Liver (tissue), 9 donors: ENCODE data around the gene GTF3C6. TPM values are rescaled to one million over a fixed set of nuclear protein-coding genes. Genes with fewer than 3 reads are reported as not detected.

Experiments used
- DNase-seq: peaks from one replicate; pipeline ENCODE4 v3.0.0-alpha.2; 2017; ENCODE audit warnings: low spot score
- H3K27ac ChIP-seq, 2 donors: one replicate each; pipeline ENCODE4 v1.7.0; 2013; ENCODE audit warnings: inconsistent platforms in 2 of 2, low read length in 2 of 2, control low read depth in 1 of 2, low read depth in 1 of 2, mild to moderate bottlenecking in 1 of 2
- H3K27me3 ChIP-seq, 4 donors: one replicate each; pipeline versions ENCODE4 v1.6.1 to v1.7.0; 2013; ENCODE audit warnings: low read length in 3 of 4, inconsistent platforms in 1 of 4, mild to moderate bottlenecking in 1 of 4, moderate library complexity in 1 of 4; ENCODE audit not compliant: control insufficient read depth in 4 of 4, insufficient read depth in 4 of 4
- H3K36me3 ChIP-seq, 4 donors: one replicate each; pipeline versions ENCODE4 v1.6.1 to v1.7.0; 2013; ENCODE audit warnings: low read length in 3 of 4, mild to moderate bottlenecking in 3 of 4, low read depth in 1 of 4, moderate library complexity in 1 of 4; ENCODE audit not compliant: control insufficient read depth in 4 of 4, insufficient read depth in 3 of 4
- H3K4me1 ChIP-seq, 4 donors: one replicate each; pipeline versions ENCODE4 v1.6.1 to v1.7.0; 2013; ENCODE audit warnings: low read length in 3 of 4, mild to moderate bottlenecking in 3 of 4, moderate library complexity in 1 of 4; ENCODE audit not compliant: control insufficient read depth in 4 of 4, insufficient read depth in 4 of 4
- H3K4me3 ChIP-seq, 3 donors: one replicate each; pipeline versions ENCODE4 v1.6.1 to v1.7.0; 2013; ENCODE audit warnings: low read length in 3 of 3, control low read depth in 1 of 3, low read depth in 1 of 3, mild to moderate bottlenecking in 1 of 3
- H3K9ac ChIP-seq, 2 donors: one replicate each; pipeline ENCODE4 v1.7.0; 2013; ENCODE audit warnings: low read length in 2 of 2, mild to moderate bottlenecking in 2 of 2, moderate library complexity in 2 of 2, control low read depth in 1 of 2, low read depth in 1 of 2
- H3K9me3 ChIP-seq, 4 donors: one replicate each; pipeline versions ENCODE4 v1.6.1 to v1.7.0; 2013; ENCODE audit warnings: low read length in 3 of 4; ENCODE audit not compliant: control insufficient read depth in 4 of 4
- ATF3 ChIP-seq: IDR thresholded peaks from 2 replicates; pipeline ENCODE4 v1.6.1; 2016; ENCODE audit warnings: antibody characterized with exemption
- EGR1 ChIP-seq, 2 donors: IDR thresholded peaks; 2 replicates each; pipeline ENCODE4 v1.6.1; 2016 to 2018; ENCODE audit warnings: antibody characterized with exemption in 2 of 2, low read depth in 2 of 2
- FOXA1 ChIP-seq: IDR thresholded peaks from 2 replicates; pipeline ENCODE4 v1.6.1; 2016; ENCODE audit warnings: antibody characterized with exemption
- GABPA ChIP-seq, 2 donors: IDR thresholded peaks in 1 of 2; conservative IDR thresholded peaks in 1 of 2; 2 replicates each; pipeline ENCODE4 v1.6.1; 2016; ENCODE audit warnings: antibody characterized with exemption in 2 of 2, mild to moderate bottlenecking in 1 of 2, moderate library complexity in 1 of 2
- HNF4A ChIP-seq, 2 donors: conservative IDR thresholded peaks; 2 replicates each; pipeline ENCODE4 v1.6.1; 2016; ENCODE audit warnings: antibody characterized with exemption in 2 of 2, mild to moderate bottlenecking in 2 of 2
- HNF4G ChIP-seq: IDR thresholded peaks from 2 replicates; pipeline ENCODE4 v1.6.1; 2016; ENCODE audit warnings: antibody characterized with exemption
- JUND ChIP-seq, 2 donors: IDR thresholded peaks; 2 replicates each; pipeline ENCODE4 v1.6.1; 2016; ENCODE audit warnings: antibody characterized with exemption in 2 of 2
- MAX ChIP-seq: IDR thresholded peaks from 2 replicates; pipeline ENCODE4 v1.6.1; 2016; ENCODE audit warnings: antibody characterized with exemption
- RAD21 ChIP-seq, 2 donors: IDR thresholded peaks; 2 replicates each; pipeline ENCODE4 v1.6.1; 2016; ENCODE audit warnings: antibody characterized with exemption in 2 of 2, mild to moderate bottlenecking in 2 of 2
- RXRA ChIP-seq, 2 donors: IDR thresholded peaks; 2 replicates each; pipeline ENCODE4 v1.6.1; 2017 to 2018; ENCODE audit warnings: antibody characterized with exemption in 2 of 2, mild to moderate bottlenecking in 1 of 2
- SP1 ChIP-seq: IDR thresholded peaks from 2 replicates; pipeline ENCODE4 v1.6.1; 2018; ENCODE audit warnings: antibody characterized with exemption, mild to moderate bottlenecking
- TAF1 ChIP-seq: conservative IDR thresholded peaks from 2 replicates; pipeline ENCODE4 v1.6.1; 2016; ENCODE audit warnings: antibody characterized with exemption, mild to moderate bottlenecking
- YY1 ChIP-seq: IDR thresholded peaks from 2 replicates; pipeline ENCODE4 v1.6.1; 2016; ENCODE audit warnings: antibody characterized with exemption, mild to moderate bottlenecking
- WGBS: extraction: QIAGEN DNeasy Blood & Tissue Kit; methylation state at CpG from one replicate; pipeline ENCODE4 v1.1.7; 2013; 5-methylcytosine and 5-hydroxymethylcytosine counted together
- polyA plus RNA-seq, 2 donors: library from polyadenylated mRNA; stranded (reverse) in 1 of 2; unstranded in 1 of 2; fragments of 200-250 nt in 1 of 2; fragments of >200 nt in 1 of 2; fragmentation: Nextera tagmentation in 1 of 2; extraction: Ambion mirVana in 1 of 2; gene quantifications; one replicate each; pipeline versions ENCODE4 v1.2.1 to v1.2.3, GENCODE V29; 2013 to 2015
- total RNA-seq, 2 donors: library from RNA; depleted of rRNA; stranded (reverse); fragments of >200 nt; gene quantifications; one replicate each; pipeline ENCODE4 v1.2.3, GENCODE V29; 2014
- TF ChIP-seq, protein P1 (sequence below): IDR thresholded peaks from 2 replicates; pipeline ENCODE4 v1.6.1; 2016; ENCODE audit warnings: antibody characterized with exemption, mild to moderate bottlenecking
- TF ChIP-seq, protein P2 (sequence below): fragments of 150-350 bp; IDR thresholded peaks from 2 replicates; pipeline ENCODE4 v1.5.1; 2017; ENCODE audit warnings: improper control_type of control experiment, low read depth, low read length; ENCODE audit not compliant: missing input control
- donor health status: healthy.
- donor health status: healthy.
- donor health status: healthy.
- donor health status: healthy.
- donor health status: healthy.

The GTF3C6 gene
- total RNA-seq = 10 to 100 TPM; 16.3 to 20.4 TPM
- 10 to 100 TPM; 23.9 to 53.3 TPM for polyA plus RNA-seq

- H3K4me1 ChIP-seq = peaks cover 0 to 6% (median 3%) of the 10 kb centered on the region in 4 donors
- H3K9ac ChIP-seq = peak within 1 kb of the TSS; percentile 73
- H3K27me3 ChIP-seq = no peaks in the 10 kb centered on the region
- peak within 1 kb of the TSS; percentile 90 for H3K27ac ChIP-seq
- peaks cover 2 to 16% (median 11%) of the 10 kb centered on the region in 4 donors for H3K36me3 ChIP-seq
- H3K4me3 ChIP-seq = peak within 1 kb of the TSS; percentile 69 to 80 (median 78)
- peak; percentile 90 for DNase-seq
- H3K9me3 ChIP-seq = no peaks in the 10 kb centered on the region
- peak; percentile 42 to 81 for TF ChIP-seq GABPA (IDR thresholded peaks at IDR 0.05 in 1 of 2, conservative IDR thresholded peaks at IDR 0.05 in 1 of 2)
- peak; percentile 13 to 47 for TF ChIP-seq RAD21 (IDR thresholded peaks at IDR 0.05)
- TF ChIP-seq JUND (IDR thresholded peaks at IDR 0.05) = no peak
- no peak for TF ChIP-seq HNF4G
- peak; percentile 100 for TF ChIP-seq YY1
- no peak for TF ChIP-seq FOXA1
- peak; percentile 83 for TF ChIP-seq MAX
- peak; percentile 85 for TF ChIP-seq TAF1
- peak in 1 of 2 donors; percentile 42 for TF ChIP-seq RXRA (IDR thresholded peaks at IDR 0.05)
- peak in 1 of 2 donors; percentile 45 for TF ChIP-seq HNF4A (conservative IDR thresholded peaks at IDR 0.05)
- TF ChIP-seq ATF3 = peak; percentile 2
- no peak for TF ChIP-seq EGR1 (IDR thresholded peaks at IDR 0.05; ENCODE audit: low read depth in 2 of 2)
- TF ChIP-seq, protein P1, sequence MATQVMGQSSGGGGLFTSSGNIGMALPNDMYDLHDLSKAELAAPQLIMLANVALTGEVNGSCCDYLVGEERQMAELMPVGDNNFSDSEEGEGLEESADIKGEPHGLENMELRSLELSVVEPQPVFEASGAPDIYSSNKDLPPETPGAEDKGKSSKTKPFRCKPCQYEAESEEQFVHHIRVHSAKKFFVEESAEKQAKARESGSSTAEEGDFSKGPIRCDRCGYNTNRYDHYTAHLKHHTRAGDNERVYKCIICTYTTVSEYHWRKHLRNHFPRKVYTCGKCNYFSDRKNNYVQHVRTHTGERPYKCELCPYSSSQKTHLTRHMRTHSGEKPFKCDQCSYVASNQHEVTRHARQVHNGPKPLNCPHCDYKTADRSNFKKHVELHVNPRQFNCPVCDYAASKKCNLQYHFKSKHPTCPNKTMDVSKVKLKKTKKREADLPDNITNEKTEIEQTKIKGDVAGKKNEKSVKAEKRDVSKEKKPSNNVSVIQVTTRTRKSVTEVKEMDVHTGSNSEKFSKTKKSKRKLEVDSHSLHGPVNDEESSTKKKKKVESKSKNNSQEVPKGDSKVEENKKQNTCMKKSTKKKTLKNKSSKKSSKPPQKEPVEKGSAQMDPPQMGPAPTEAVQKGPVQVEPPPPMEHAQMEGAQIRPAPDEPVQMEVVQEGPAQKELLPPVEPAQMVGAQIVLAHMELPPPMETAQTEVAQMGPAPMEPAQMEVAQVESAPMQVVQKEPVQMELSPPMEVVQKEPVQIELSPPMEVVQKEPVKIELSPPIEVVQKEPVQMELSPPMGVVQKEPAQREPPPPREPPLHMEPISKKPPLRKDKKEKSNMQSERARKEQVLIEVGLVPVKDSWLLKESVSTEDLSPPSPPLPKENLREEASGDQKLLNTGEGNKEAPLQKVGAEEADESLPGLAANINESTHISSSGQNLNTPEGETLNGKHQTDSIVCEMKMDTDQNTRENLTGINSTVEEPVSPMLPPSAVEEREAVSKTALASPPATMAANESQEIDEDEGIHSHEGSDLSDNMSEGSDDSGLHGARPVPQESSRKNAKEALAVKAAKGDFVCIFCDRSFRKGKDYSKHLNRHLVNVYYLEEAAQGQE = no peak
- peak; percentile 63 for TF ChIP-seq SP1
- TF ChIP-seq, protein P2, sequence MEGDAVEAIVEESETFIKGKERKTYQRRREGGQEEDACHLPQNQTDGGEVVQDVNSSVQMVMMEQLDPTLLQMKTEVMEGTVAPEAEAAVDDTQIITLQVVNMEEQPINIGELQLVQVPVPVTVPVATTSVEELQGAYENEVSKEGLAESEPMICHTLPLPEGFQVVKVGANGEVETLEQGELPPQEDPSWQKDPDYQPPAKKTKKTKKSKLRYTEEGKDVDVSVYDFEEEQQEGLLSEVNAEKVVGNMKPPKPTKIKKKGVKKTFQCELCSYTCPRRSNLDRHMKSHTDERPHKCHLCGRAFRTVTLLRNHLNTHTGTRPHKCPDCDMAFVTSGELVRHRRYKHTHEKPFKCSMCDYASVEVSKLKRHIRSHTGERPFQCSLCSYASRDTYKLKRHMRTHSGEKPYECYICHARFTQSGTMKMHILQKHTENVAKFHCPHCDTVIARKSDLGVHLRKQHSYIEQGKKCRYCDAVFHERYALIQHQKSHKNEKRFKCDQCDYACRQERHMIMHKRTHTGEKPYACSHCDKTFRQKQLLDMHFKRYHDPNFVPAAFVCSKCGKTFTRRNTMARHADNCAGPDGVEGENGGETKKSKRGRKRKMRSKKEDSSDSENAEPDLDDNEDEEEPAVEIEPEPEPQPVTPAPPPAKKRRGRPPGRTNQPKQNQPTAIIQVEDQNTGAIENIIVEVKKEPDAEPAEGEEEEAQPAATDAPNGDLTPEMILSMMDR = peak; percentile 9
- under 1% methylated on average over 70 of the region's 70 CpGs for WGBS
Observed at GRCh38 chr6:110958329-110959192, at the start of gene GTF3C6. Gene GTF3C6 (plus strand): TSS chr6:110958706. CDS start chr6:110958770, 64 bp downstream.

- Histone ChIP-seq H3K4me3 (no peak overlapping the region), H3K9ac (no peak overlapping the region), H3K4me1 (peaks cover 0 to 3% (median 0%) of the 10 kb centered on the region in 4 donors), H3K27ac (no peak overlapping the region), H3K9me3 (no peaks in the 10 kb centered on the region), H3K36me3 (no peaks in the 10 kb centered on the region), H3K27me3 (no peaks in the 10 kb centered on the region)
- 97% methylated on average over 3 of the region's 3 CpGs for WGBS
- TF ChIP-seq MAX (no peak), TAF1 (no peak), RXRA (IDR thresholded peaks at IDR 0.05) (no peak), YY1 (no peak), ATF3 (no peak), EGR1 (IDR thresholded peaks at IDR 0.05; ENCODE audit: low read depth in 2 of 2) (no peak)
- no peak for DNase-seq
Observed at GRCh38 chr6:110930781-110931180, 27.7 kb upstream of the GTF3C6 start.
